Stimulated activated CD4-positive, alpha-beta T cell treated with anti-CD3 and anti-CD28 coated beads, TNF-alpha, amount 100 ng/mL, for 4 hours (primary cell): Measurements from ENCODE around the gene CDH23.
A peak's percentile ranks its signal among the peaks of the same experiment; 100 is the strongest.

Experiments used
- DNase-seq, 3 experiments: peaks; one replicate each; pipeline ENCODE4 v3.0.0-alpha.2; 2020; ENCODE audit warnings: low read depth in 3 of 3

The CDH23 gene

GRCh38 chr10:71392791-71393781 lies 3.6 kb upstream of the CDH23 start:
- DNase-seq: no peak

- DNase-seq: no peak
These were observed 2.8 kb upstream of the CDH23 start for GRCh38 chr10:71393841-71394475.

GRCh38 chr10:71394926-71395562 lies 1.7 kb upstream of the CDH23 start:
- no peak for DNase-seq

GRCh38 chr10:71395621-71396020 lies 1.1 kb upstream of the CDH23 start:
- DNase-seq: no peak

- DNase-seq: peak in 2 of 3 experiments; percentile 2 to 13
These were observed 523 bp upstream of the CDH23 start for GRCh38 chr10:71396084-71396710.

- no peak for DNase-seq
These were observed 834 bp downstream of the CDH23 start for GRCh38 chr10:71397296-71398212.

GRCh38 chr10:71398976-71399375 lies 2.3 kb downstream of the CDH23 start:
- DNase-seq: no peak

- DNase-seq: no peak
These were observed 3.2 kb downstream of the CDH23 start for GRCh38 chr10:71399946-71400345.

- no peak for DNase-seq
These were observed 4.3 kb downstream of the CDH23 start for GRCh38 chr10:71401056-71401455.

- DNase-seq: no peak
These were observed 5.3 kb downstream of the CDH23 start for GRCh38 chr10:71402005-71402404.

GRCh38 chr10:71404503-71405295 lies 8.0 kb downstream of the CDH23 start:
- no peak for DNase-seq

- DNase-seq: no peak
These were observed 10.2 kb downstream of the CDH23 start for GRCh38 chr10:71406878-71407277.

- no peak for DNase-seq
These were observed 11.9 kb downstream of the CDH23 start for GRCh38 chr10:71408436-71409225.

GRCh38 chr10:71409516-71410104 lies 12.9 kb downstream of the CDH23 start:
- no peak for DNase-seq

GRCh38 chr10:71413581-71413980 lies 16.9 kb downstream of the CDH23 start:
- DNase-seq: no peak

GRCh38 chr10:71414359-71414758 lies 17.6 kb downstream of the CDH23 start:
- no peak for DNase-seq

- no peak for DNase-seq
These were observed 22.4 kb downstream of the CDH23 start for GRCh38 chr10:71419002-71419540.

- no peak for DNase-seq
These were observed 23.0 kb downstream of the CDH23 start for GRCh38 chr10:71419750-71420149.

- DNase-seq: no peak
These were observed 24.3 kb downstream of the CDH23 start for GRCh38 chr10:71421075-71421434.
